HepG2 (cell line): ENCODE data around the gene TPX2. TPM values are rescaled to one million over a fixed set of nuclear protein-coding genes. Genes with fewer than 3 reads are reported as not detected.

Experiments used
- ATF7 ChIP-seq, 2 experiments: fragments of 450-650 bp in 1 of 2; sonication (generic) in 1 of 2; formaldehyde crosslinking in 1 of 2; IDR thresholded peaks; 2 replicates each; pipeline versions ENCODE4 v1.4.0 to v1.6.1; 2016 to 2020; ENCODE audit warnings: antibody characterized with exemption in 1 of 2, mild to moderate bottlenecking in 1 of 2, missing genetic modification reagents in 1 of 2
- CAMTA2 ChIP-seq: sonication (generic); formaldehyde crosslinking; IDR thresholded peaks from 2 replicates; pipeline ENCODE4 v1.4.0; 2020; ENCODE audit warnings: mild to moderate bottlenecking, missing genetic modification reagents, borderline replicate concordance
- FOXJ3 ChIP-seq: sonication (generic); formaldehyde crosslinking; IDR thresholded peaks from 2 replicates; pipeline ENCODE4 v1.4.0; 2020; ENCODE audit warnings: missing genetic modification reagents, mild to moderate bottlenecking, borderline replicate concordance
- MBD4 ChIP-seq: IDR thresholded peaks from 2 replicates; pipeline ENCODE4 v1.6.1; 2012; ENCODE audit warnings: low read length, inconsistent platforms, borderline replicate concordance
- MED1 ChIP-seq: sonication (generic); formaldehyde crosslinking; IDR thresholded peaks from 2 replicates; pipeline ENCODE4 v1.4.0; 2020; ENCODE audit warnings: missing genetic modification reagents
- NR3C1 ChIP-seq: sonication (generic); formaldehyde crosslinking; IDR thresholded peaks from 2 replicates; pipeline ENCODE4 v1.4.0; 2020; ENCODE audit warnings: missing genetic modification reagents
- ONECUT2 ChIP-seq: sonication (generic); formaldehyde crosslinking; IDR thresholded peaks from 2 replicates; pipeline ENCODE4 v1.4.0; 2020; ENCODE audit warnings: missing genetic modification reagents
- PITX1 ChIP-seq: sonication (generic); formaldehyde crosslinking; IDR thresholded peaks from 2 replicates; pipeline ENCODE4 v1.5.1; 2020; ENCODE audit warnings: mild to moderate bottlenecking, missing genetic modification reagents
- POLR2AphosphoS2 ChIP-seq: IDR thresholded peaks from 2 replicates; pipeline ENCODE4 v1.6.1; 2011; ENCODE audit warnings: low read depth, low read length, improper control_type of control experiment
- REPIN1 ChIP-seq: sonication (generic); formaldehyde crosslinking; IDR thresholded peaks from 2 replicates; pipeline ENCODE4 v1.8.0; 2022; ENCODE audit warnings: missing genetic modification reagents, low read depth, mild to moderate bottlenecking, borderline replicate concordance
- ZBTB20 ChIP-seq: sonication (generic); formaldehyde crosslinking; IDR thresholded peaks from 2 replicates; pipeline ENCODE4 v1.8.1; 2023; ENCODE audit warnings: missing genetic modification reagents, low read depth, mild to moderate bottlenecking, borderline replicate concordance
- ZNF124 ChIP-seq: sonication (generic); formaldehyde crosslinking; IDR thresholded peaks from 2 replicates; pipeline ENCODE4 v1.4.0; 2020; ENCODE audit warnings: missing genetic modification reagents
- ZNF251 ChIP-seq: sonication (generic); formaldehyde crosslinking; IDR thresholded peaks from 2 replicates; pipeline ENCODE4 v1.9.0; 2021; ENCODE audit warnings: mild to moderate bottlenecking, missing genetic modification reagents
- ZNF326 ChIP-seq: sonication (generic); formaldehyde crosslinking; IDR thresholded peaks from 2 replicates; pipeline ENCODE4 v1.4.0; 2020; ENCODE audit warnings: missing genetic modification reagents, borderline replicate concordance
- ZNF468 ChIP-seq: sonication (generic); formaldehyde crosslinking; IDR thresholded peaks from 2 replicates; pipeline ENCODE4 v1.8.0; 2022; ENCODE audit warnings: mild to moderate bottlenecking, moderate library complexity, missing genetic modification reagents
- ZNF496 ChIP-seq: sonication (generic); formaldehyde crosslinking; IDR thresholded peaks from 2 replicates; pipeline ENCODE4 v1.8.1; 2023; ENCODE audit warnings: mild to moderate bottlenecking, moderate library complexity, missing genetic modification reagents; ENCODE audit not compliant: insufficient replicate concordance
- ZNF574 ChIP-seq: sonication (generic); formaldehyde crosslinking; IDR thresholded peaks from 2 replicates; pipeline ENCODE4 v1.4.0; 2020; ENCODE audit warnings: missing genetic modification reagents
- ZNF7 ChIP-seq: IDR thresholded peaks from 2 replicates; pipeline ENCODE4 v1.6.1; 2016; ENCODE audit warnings: missing biosample characterization, missing genetic modification reagents
- ZNF720 ChIP-seq: sonication (generic); formaldehyde crosslinking; IDR thresholded peaks from 2 replicates; pipeline ENCODE4 v1.4.0; 2020; ENCODE audit warnings: missing genetic modification reagents
- ZNF737 ChIP-seq: sonication (generic); formaldehyde crosslinking; IDR thresholded peaks from 2 replicates; pipeline ENCODE4 v1.5.0; 2020; ENCODE audit warnings: missing genetic modification reagents, mild to moderate bottlenecking, borderline replicate concordance
- ZNF772 ChIP-seq: sonication (generic); formaldehyde crosslinking; IDR thresholded peaks from 2 replicates; pipeline ENCODE4 v1.5.0; 2020; ENCODE audit warnings: mild to moderate bottlenecking, missing genetic modification reagents
- ZNF790 ChIP-seq: sonication (generic); formaldehyde crosslinking; IDR thresholded peaks from 2 replicates; pipeline ENCODE4 v1.8.0; 2022; ENCODE audit warnings: missing genetic modification reagents, mild to moderate bottlenecking, borderline replicate concordance
- polyA plus RNA-seq, 8 experiments: library from polyadenylated mRNA; depleted of rRNA in 3 of 8; stranded (reverse) in 7 of 8; unstranded in 1 of 8; fragments of >200 nt; fragmentation: Illumina TruSeq in 4 of 8; extraction: Trizol in 4 of 8; gene quantifications; 2 replicates each; pipeline versions ENCODE4 v1.2.1 to v1.2.3, GENCODE V29; 2011 to 2016; ENCODE audit warnings: low read depth in 4 of 8, missing spikeins in 1 of 8, mixed read lengths in 1 of 8; ENCODE audit not compliant: insufficient read depth in 1 of 8
- total RNA-seq, 5 experiments: library from RNA; depleted of rRNA; stranded (reverse); fragments of >200 nt; fragmentation: Illumina TruSeq; extraction: Trizol; gene quantifications; 2 replicates each; pipeline ENCODE4 v1.2.3, GENCODE V29; 2016; ENCODE audit warnings: low read depth in 1 of 5
- TF ChIP-seq, protein P1 (sequence below): sonication (generic); formaldehyde crosslinking; IDR thresholded peaks from 2 replicates; pipeline ENCODE4 v1.4.0; 2020; ENCODE audit warnings: missing genetic modification reagents, borderline replicate concordance

Gene TPX2
- total and polyA plus RNA-seq, 2 of the 13 experiments (the other 11 are each of a cell fraction or from before 2014, with no cell fraction given): 34.3 to 124 TPM

- TF ChIP-seq ZNF468 (CRISPR knock-in tag) (peak; percentile 59; the same call in 1 of the 2 replicates), ZNF574 (CRISPR knock-in tag) (peak; percentile 90), POLR2AphosphoS2 (no peak), ZNF790 (no peak; the same call in 1 of the 2 replicates), MED1 (CRISPR knock-in tag) (peak; percentile 100), ONECUT2 (CRISPR knock-in tag) (peak; percentile 92), ZNF496 (CRISPR knock-in tag) (no peak), ZNF7 (CRISPR knock-in tag) (peak; percentile 77; the same call in 1 of the 2 replicates), ATF7 (IDR thresholded peaks at IDR 0.05) (no peak), ATF7 (CRISPR knock-in tag; IDR thresholded peaks at IDR 0.05) (peak; percentile 94), ZNF124 (CRISPR knock-in tag) (peak; percentile 87), ZNF251 (CRISPR knock-in tag) (no peak), MBD4 (0 out of 2 replicates have a peak, but pooled peaks have one; percentile 96), ZBTB20 (CRISPR knock-in tag) (no peak), CAMTA2 (CRISPR knock-in tag) (no peak), ZNF326 (CRISPR knock-in tag) (no peak), ZNF720 (CRISPR knock-in tag) (no peak), REPIN1 (peak; percentile 42), ZNF772 (peak; percentile 84; the same call in 1 of the 2 replicates), FOXJ3 (CRISPR knock-in tag) (peak; percentile 99), NR3C1 (no peak), ZNF737 (CRISPR knock-in tag) (0 out of 2 replicates have a peak, but pooled peaks have one; percentile 77), PITX1 (CRISPR knock-in tag) (peak; percentile 91; the same call in 1 of the 2 replicates)
- TF ChIP-seq, protein P1, sequence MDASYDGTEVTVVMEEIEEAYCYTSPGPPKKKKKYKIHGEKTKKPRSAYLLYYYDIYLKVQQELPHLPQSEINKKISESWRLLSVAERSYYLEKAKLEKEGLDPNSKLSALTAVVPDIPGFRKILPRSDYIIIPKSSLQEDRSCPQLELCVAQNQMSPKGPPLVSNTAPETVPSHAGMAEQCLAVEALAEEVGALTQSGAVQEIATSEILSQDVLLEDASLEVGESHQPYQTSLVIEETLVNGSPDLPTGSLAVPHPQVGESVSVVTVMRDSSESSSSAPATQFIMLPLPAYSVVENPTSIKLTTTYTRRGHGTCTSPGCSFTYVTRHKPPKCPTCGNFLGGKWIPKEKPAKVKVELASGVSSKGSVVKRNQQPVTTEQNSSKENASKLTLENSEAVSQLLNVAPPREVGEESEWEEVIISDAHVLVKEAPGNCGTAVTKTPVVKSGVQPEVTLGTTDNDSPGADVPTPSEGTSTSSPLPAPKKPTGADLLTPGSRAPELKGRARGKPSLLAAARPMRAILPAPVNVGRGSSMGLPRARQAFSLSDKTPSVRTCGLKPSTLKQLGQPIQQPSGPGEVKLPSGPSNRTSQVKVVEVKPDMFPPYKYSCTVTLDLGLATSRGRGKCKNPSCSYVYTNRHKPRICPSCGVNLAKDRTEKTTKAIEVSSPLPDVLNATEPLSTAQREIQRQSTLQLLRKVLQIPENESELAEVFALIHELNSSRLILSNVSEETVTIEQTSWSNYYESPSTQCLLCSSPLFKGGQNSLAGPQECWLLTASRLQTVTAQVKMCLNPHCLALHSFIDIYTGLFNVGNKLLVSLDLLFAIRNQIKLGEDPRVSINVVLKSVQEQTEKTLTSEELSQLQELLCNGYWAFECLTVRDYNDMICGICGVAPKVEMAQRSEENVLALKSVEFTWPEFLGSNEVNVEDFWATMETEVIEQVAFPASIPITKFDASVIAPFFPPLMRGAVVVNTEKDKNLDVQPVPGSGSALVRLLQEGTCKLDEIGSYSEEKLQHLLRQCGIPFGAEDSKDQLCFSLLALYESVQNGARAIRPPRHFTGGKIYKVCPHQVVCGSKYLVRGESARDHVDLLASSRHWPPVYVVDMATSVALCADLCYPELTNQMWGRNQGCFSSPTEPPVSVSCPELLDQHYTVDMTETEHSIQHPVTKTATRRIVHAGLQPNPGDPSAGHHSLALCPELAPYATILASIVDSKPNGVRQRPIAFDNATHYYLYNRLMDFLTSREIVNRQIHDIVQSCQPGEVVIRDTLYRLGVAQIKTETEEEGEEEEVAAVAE (CRISPR knock-in tag): peak; percentile 94
Observed at GRCh38 chr20:31706607-31707257, 32.4 kb upstream of the TPX2 start (continued).
